Measurements from ENCODE around the gene SLC1A5.

SLC1A5 gene

GRCh38 chr19:46741447-46741846, 46.9 kb downstream of the SLC1A5 start:
- DNase-seq, result no peak

GRCh38 chr19:46739290-46739771, 49.1 kb downstream of the SLC1A5 start:
- DNase-seq, result no peak

GRCh38 chr19:46737761-46738171, 50.6 kb downstream of the SLC1A5 start:
- DNase-seq, result no peak

- no peak for DNase-seq
These were observed 51.1 kb downstream of the SLC1A5 start for GRCh38 chr19:46737298-46737654.

- DNase-seq, result no peak
These were observed 51.7 kb downstream of the SLC1A5 start for GRCh38 chr19:46736531-46737297.

GRCh38 chr19:46733690-46734292, 54.6 kb downstream of the SLC1A5 start:
- no peak for DNase-seq

GRCh38 chr19:46732966-46733689, 55.3 kb downstream of the SLC1A5 start:
- DNase-seq, result no peak

- no peak for DNase-seq
These were observed 56.0 kb downstream of the SLC1A5 start for GRCh38 chr19:46732172-46732938.

GRCh38 chr19:46731584-46731983, 56.8 kb downstream of the SLC1A5 start:
- DNase-seq, result no peak

GRCh38 chr19:46731007-46731501, 57.3 kb downstream of the SLC1A5 start:
- DNase-seq, result no peak

- no peak for DNase-seq
These were observed 57.8 kb downstream of the SLC1A5 start for GRCh38 chr19:46730595-46730994.

- DNase-seq, result no peak
These were observed 58.2 kb downstream of the SLC1A5 start for GRCh38 chr19:46730187-46730586.

- no peak for DNase-seq
These were observed 58.7 kb downstream of the SLC1A5 start for GRCh38 chr19:46729696-46730095.

GRCh38 chr19:46728693-46729339, 59.6 kb downstream of the SLC1A5 start:
- DNase-seq, result peak; percentile 82

- DNase-seq, result no peak
These were observed 60.2 kb downstream of the SLC1A5 start for GRCh38 chr19:46728208-46728607.

GRCh38 chr19:46727757-46728156, 60.6 kb downstream of the SLC1A5 start:
- no peak for DNase-seq

- no peak for DNase-seq
These were observed 61.4 kb downstream of the SLC1A5 start for GRCh38 chr19:46726971-46727501.

- DNase-seq, result no peak
These were observed 61.8 kb downstream of the SLC1A5 start for GRCh38 chr19:46726551-46726950.

- no peak for DNase-seq
These were observed 62.5 kb downstream of the SLC1A5 start for GRCh38 chr19:46725859-46726393.

GRCh38 chr19:46725036-46725820, 63.2 kb downstream of the SLC1A5 start:
- no peak for DNase-seq

Data from activated naive CD4-positive, alpha-beta T cell treated with Interleukin-2 at 50 U/mL for 16 hours (primary cell).